Adrenal gland (tissue), 5 donors: ENCODE data around the gene NKX2-3.

Source experiments
- CTCF ChIP-seq, 6 experiments: fragments of 450-650 bp in 4 of 6; fragments of 200-600 bp in 2 of 6; sonication (generic) in 1 of 6; IDR thresholded peaks; 1 replicate in 5 of 6; 2 replicates in 1 of 6; pipeline versions ENCODE4 v1.5.1 to v1.8.0; 2016 to 2021; ENCODE audit warnings: antibody characterized with exemption in 6 of 6, mild to moderate bottlenecking in 2 of 6, moderate library complexity in 1 of 6
- POLR2A ChIP-seq, 2 donors: fragments of 450-650 bp; IDR thresholded peaks; one replicate each; pipeline ENCODE4 v1.6.1; 2017; ENCODE audit warnings: antibody characterized with exemption in 2 of 2, mild to moderate bottlenecking in 2 of 2, moderate library complexity in 1 of 2
- donor health status: DM: no; HTN: no; CAD: no.

DNA sequence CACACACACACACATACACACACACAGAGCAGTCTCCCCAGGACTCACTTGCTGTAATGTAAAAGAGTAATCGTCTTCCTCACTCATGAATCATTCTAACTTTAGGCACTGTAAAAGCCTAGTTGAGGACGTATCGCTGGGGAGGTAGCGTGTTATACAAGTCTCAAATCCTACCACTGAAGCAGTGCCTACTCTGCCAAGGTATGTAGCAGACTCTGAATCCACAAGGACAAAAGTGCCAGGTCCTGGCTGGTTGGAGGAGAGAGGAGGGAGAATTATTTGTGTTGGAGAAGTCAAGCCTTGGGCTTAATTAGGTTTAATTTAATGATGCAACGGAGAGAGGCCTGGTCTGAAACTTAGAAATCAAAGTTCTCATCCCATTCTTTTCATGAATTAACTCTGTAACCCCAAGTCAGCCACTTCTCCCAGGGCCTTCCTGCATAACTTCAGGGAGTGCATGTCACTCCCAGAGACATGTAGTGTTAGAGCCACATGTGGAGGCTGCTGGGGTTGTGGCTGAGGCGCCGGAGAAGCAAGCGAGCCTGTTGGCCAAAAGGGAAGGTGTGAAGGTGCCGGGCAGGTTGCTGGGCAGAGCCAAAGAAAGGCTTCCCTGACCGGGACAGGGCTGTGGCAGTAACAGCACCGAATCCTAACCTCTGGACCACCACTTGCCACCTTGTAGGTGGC, 36.7 kb downstream of the NKX2-3 start:
- no peak for TF ChIP-seq CTCF (IDR thresholded peaks at IDR 0.05)
- TF ChIP-seq POLR2A (IDR thresholded peaks at IDR 0.05): no peak
